ENCODE measurements around the gene RNF126.
"Not testable (repeated sequence)": the region's sequence is repeated elsewhere in the genome, so short reads cannot be mapped to it uniquely, and the experiment has no call there.

The RNF126 gene

GRCh38 chr19:624433-625109, 38.4 kb downstream of the RNF126 start:
- no peak for DNase-seq

DNA sequence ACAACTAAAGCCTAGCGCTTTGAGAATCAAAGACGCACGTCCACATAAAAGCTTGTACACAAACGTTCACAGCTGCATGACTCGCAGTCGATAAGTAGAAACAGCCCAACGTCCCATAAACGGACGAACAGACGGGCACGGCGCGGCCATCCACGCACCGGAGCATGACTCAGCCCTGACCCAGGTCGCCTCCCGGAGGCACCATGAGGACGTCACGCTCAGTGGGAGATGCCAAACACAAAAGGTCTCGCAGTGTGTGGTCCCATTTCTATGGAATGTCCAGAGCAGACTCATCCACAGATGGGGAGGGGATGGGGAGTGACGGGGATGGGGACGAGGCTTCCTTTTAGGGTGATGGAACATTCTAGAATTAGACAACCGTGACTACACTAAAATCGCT, 39.0 kb downstream of the RNF126 start:
- DNase-seq: no peak

- DNase-seq: no peak
These were observed 39.7 kb downstream of the RNF126 start for GRCh38 chr19:623175-623916.

DNA sequence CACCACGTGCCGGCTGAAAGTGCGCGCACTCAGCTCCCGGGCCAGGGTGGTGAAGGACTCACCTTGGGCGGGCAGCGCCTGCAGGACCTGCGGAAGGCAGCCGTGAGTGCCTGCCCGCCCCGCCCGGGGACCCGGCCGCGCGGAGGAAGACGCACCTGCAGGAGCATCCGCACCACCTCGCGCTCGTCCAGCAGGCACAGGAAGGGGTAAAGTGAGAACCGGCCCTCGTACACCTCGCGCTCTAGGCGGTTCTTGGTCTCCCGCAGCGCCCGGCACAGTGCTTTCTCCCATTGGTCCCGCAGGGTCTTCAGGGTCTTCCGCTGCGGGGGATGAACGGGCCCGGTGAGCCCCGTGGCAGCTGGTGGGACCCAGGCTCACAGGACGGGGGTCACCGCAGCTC, 40.3 kb downstream of the RNF126 start:
- no peak for DNase-seq

DNA sequence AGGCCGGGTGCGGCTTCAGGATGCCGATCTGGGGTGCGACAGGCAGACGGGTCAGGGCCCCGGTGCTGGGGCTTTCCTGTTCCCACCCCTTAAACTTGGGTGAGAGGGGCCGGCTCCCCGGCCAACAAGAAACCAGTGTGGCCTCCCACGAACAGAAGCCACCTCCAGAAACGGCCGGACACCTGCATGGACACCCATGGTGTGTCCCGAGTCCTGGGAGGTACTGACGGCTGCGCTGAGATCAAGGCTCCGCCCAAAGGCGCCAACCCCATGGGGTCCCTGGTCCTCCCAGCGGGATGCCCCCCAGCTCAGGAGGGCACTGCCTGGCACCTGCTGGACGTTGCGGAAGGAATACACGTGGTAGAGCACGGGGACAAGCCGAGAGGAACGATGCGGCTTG, 41.2 kb downstream of the RNF126 start:
- no peak for DNase-seq

DNA sequence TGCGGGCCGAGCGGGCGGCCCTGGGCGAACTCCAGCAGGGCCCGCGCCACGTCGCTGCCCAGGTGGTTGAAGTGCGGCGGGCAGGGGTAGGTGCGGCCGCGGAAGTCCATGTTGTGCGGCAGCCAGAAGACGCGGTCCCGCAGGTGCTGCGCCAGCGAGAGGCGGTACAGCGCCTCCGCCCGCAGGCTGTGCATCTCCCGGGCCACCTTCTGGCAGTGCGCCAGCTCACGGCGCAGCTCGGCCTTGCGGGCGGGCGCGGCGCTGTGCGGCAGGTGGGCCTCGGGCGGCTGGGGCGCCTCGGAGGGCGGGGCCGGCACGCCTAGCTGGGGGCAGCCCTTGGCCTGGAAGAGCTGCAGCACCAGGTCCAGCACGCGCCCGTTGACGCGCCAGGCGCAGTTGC, 41.8 kb downstream of the RNF126 start:
- DNase-seq: not testable (repeated sequence)

- DNase-seq: no peak
These were observed 42.7 kb downstream of the RNF126 start for GRCh38 chr19:620166-620862.

GRCh38 chr19:619286-620002, 43.6 kb downstream of the RNF126 start:
- DNase-seq: no peak

DNA sequence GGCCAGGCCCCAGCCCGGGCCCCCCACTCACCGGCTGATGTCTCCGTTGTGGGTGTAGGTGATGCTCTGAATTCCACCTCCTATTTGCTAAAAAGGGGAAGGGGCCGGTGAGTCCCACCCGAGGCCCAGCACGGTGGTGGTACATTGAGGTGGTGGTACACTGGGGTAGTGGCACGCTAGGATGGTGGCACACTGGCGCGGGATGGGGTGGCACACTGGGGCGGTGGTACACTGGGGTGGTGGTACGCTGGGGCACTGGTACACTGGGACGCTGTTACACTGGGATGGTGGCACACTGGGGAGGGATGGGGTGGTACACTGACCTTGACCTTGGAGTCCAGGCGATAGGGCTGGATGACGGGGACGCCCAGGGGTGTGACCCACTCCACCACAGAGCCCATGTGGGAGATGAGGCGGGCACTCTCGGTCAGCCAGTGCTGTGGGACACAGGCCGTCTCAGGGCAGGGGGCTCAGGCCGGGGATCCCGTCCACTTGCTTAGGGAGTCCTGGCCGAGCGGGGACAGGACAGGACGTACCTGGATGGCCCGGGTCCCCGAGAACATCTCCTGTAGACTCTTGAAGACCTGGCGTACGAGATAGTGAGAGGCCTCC, 44.2 kb downstream of the RNF126 start:
- no peak for DNase-seq

DNA sequence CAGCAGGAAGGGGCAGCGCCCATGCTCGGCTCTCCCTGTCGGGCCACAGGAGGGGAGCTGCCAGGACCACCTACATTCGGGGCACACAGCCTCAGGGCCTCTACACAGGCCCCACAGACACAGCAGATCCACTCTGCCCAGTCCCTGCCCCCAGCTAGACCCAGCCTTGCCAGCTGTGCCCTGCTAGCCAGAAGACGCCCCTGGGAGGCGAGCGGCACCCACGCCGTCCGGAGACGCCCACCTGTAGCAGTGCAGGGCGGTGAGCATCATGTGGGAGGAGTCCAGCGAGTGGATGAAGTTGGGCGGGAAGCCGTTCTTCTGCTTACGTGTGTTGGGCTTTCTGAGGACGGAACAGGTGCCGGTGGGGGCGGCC, 44.8 kb downstream of the RNF126 start:
- DNase-seq: no peak

GRCh38 chr19:617551-618246, 45.3 kb downstream of the RNF126 start:
- no peak for DNase-seq

DNA sequence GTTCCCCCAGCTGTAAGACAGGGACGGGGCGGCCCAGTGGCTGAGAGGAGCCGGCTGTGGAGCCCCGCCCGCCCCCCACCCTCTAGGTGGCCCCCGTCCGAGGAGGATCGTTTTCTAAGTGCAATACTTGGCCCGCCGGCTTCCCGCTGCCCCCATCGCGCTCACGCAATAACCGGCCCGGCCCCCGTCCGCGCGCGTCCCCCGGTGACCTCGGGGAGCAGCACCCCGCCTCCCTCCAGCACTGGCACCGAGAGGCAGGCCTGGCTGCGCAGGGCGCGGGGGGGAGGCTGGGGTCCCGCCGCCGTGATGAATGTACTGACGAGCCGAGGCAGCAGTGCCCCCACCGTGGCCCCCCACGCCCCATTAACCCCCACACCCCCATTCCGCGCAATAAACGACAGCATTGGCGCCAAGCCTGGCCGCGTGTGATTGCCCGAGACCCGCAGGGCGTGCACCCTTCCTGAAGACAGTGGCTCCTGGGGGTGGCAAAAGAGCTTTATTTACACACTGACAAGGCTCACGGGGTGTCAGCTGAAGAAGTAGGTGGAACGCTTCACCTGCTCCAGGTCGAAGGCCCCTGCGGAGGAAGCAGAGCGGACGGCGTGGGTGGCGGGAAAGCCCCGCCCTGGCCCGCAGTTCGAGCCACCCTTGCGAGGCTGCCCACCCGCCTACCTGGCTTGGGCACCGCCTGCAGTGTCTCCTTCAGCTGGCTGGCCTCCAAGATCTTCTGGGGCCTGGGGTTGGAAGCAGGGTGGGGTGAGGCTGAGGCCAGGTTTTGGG, 46.1 kb downstream of the RNF126 start:
- DNase-seq: no peak

DNA sequence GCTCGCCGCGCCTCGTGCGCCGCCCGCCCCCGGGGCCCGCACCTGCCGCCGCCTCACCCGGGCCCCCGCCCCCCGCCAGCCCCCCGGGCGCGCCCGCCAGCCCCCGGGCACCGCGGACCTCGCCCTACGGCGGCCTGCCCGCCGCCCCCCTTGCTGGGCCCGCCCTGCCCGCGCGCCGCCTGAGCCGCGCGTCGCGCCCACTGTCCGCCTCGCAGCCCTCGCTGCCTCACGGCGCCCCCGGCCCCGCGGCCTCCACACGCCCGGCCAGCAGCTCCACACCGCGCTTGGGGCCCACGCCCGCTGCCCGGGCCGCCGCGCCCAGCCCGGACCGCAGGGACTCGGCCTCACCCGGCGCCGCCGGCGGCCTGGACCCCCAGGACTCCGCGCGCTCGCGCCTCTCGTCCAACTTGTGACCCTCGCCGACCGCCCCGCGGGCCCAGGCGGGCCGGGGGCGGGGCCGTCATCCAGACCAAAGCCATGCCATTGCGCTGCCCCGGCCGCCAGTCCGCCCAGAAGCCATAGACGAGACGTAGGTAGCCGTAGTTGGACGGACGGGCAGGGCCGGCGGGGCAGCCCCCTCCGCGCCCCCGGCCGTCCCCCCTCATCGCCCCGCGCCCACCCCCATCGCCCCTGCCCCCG, 46.8 kb downstream of the RNF126 start:
- no peak for DNase-seq

- no peak for DNase-seq
These were observed 47.4 kb downstream of the RNF126 start for GRCh38 chr19:615619-616018.

- no peak for DNase-seq
These were observed 49.1 kb downstream of the RNF126 start for GRCh38 chr19:613732-614567.

DNA sequence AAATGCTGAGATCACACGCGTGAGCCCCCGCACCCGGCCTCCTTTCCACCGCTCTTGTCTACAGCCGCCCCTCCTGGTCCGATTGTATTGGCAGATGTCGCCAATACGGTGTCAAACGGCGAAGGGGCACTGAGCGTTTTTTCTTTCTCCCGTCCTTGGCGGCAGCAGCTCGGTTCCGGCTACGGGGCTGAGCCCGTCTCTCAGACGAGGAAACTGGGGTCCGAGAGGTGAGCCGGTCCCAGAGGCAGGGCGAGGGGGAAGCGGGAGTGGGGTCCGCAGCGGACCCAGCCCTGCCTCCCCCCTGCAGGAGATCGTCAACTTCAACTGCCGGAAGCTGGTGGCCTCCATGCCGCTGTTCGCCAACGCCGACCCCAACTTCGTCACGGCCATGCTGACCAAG, 50.1 kb downstream of the RNF126 start:
- DNase-seq: no peak

DNA sequence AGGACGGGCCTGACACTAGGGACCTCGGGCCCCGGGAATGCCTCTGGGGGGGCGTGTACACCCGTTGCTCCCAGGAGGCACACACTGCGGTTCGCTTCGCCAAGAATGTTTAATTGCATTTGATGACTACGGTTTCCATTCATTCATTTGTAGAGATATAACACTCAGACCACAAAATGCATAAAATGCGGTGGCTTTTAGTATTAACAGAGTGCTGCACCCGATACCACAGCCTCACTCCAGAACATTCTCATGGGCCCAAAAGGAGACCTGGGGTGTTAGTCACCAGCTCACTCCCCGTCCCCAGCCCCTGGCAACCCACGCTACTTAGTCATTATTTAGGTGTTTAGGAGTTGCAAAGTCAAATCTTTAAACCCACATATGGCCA, 51.5 kb downstream of the RNF126 start:
- no peak for DNase-seq

- DNase-seq: no peak
These were observed 52.1 kb downstream of the RNF126 start for GRCh38 chr19:610801-611480.

DNA sequence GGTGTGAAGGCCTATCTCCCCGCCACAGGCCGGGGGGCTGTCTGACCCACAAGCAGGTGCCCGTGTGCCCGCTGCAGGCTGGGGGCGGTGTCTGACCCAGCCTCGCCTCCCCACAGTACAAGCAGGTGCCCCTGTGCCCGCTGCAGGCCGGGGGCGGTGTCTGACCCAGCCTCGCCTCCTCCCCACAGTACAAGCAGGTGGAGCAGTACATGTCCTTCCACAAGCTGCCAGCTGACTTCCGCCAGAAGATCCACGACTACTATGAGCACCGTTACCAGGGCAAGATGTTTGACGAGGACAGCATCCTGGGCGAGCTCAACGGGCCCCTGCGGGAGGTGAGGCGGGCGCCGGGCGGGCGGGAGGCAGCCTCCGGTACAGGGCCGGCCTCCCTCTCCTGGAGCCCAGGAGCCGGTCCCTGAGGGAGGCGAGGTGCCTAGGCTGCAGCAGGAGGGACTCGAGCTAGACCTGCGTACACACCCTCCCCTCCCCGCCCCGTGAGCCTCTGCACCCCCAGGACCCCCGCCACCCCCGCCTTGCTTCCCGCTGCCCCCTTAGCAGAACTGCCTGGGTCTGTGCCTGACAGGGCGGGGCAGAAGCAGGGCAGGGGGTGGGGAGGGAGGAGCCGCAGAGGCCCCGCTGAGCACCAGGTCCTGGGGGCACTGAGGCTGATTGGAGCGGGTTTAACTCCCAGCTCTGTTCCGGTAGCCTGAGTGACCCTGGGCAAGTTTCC, 52.8 kb downstream of the RNF126 start:
- no peak for DNase-seq
